Transverse colon (tissue), 4 donors: Measurements from ENCODE around the gene RNF168. TPM values are rescaled to one million over a fixed set of nuclear protein-coding genes. Genes with fewer than 3 reads are reported as not detected.

Experiments
- DNase-seq: peaks from one replicate; pipeline ENCODE4 v3.0.0-alpha.2; 2019
- H3K27ac ChIP-seq, 4 donors: fragments of 200-600 bp; sonication (generic); 2 replicates each; pipeline ENCODE4 v1.5.1; 2016 to 2018; ENCODE audit warnings: inconsistent platforms in 4 of 4
- H3K27me3 ChIP-seq: fragments of 200-600 bp; sonication (generic); 2 replicates; pipeline ENCODE4 v1.5.1; 2017; ENCODE audit warnings: inconsistent platforms
- H3K36me3 ChIP-seq, 4 donors: fragments of 200-600 bp; sonication (generic); 2 replicates each; pipeline ENCODE4 v1.5.1; 2017 to 2019; ENCODE audit warnings: inconsistent platforms in 4 of 4
- H3K4me1 ChIP-seq, 4 donors: fragments of 200-600 bp; sonication (generic); 2 replicates each; pipeline ENCODE4 v1.5.1; 2017 to 2020; ENCODE audit warnings: inconsistent platforms in 4 of 4
- H3K4me3 ChIP-seq, 4 donors: fragments of 200-600 bp; sonication (generic); 1 replicate in 1 of 4; 2 replicates in 3 of 4; pipeline versions ENCODE4 v1.5.1 to v1.6.1; 2017 to 2019; ENCODE audit warnings: inconsistent platforms in 4 of 4
- H3K9me3 ChIP-seq, 2 donors: fragments of 200-600 bp; sonication (generic); 2 replicates each; pipeline ENCODE4 v1.5.1; 2017 to 2019; ENCODE audit warnings: inconsistent platforms in 2 of 2
- EP300 ChIP-seq: sonication (generic); formaldehyde crosslinking; IDR thresholded peaks from one replicate; pipeline ENCODE4 v1.6.1; 2017; ENCODE audit warnings: antibody characterized with exemption, low read depth
- POLR2A ChIP-seq: fragments of 450-650 bp; IDR thresholded peaks from one replicate; pipeline ENCODE4 v1.6.1; 2016; ENCODE audit warnings: antibody characterized with exemption, mild to moderate bottlenecking, moderate library complexity
- POLR2AphosphoS5 ChIP-seq, 3 donors: sonication (generic); formaldehyde crosslinking; IDR thresholded peaks; one replicate each; pipeline ENCODE4 v1.6.1; 2016; ENCODE audit warnings: antibody characterized with exemption in 3 of 3
- WGBS, 2 donors: methylation state at CpG; one replicate each; pipeline ENCODE4 v1.1.5; 2018; ENCODE audit warnings: low coverage in 1 of 2; 5-methylcytosine and 5-hydroxymethylcytosine counted together
- in situ Hi-C, 4 donors: fragments of 200-750 bp; cut with MboI; loops; one replicate each; pipeline versions ENCODE4 v1.15.0 to v1.15.1; 2017; ENCODE audit warnings: low sequenced_read_pairs in 3 of 4, low pct_ligation_motif_present in 1 of 4, low pct_unique_long_range_greater_than_20kb in 1 of 4
- intact Hi-C: fragments of 100-400 bp; cut with DNase I; formaldehyde crosslinking; loops from one replicate; pipeline ENCODE4 v1.15.1; 2023; ENCODE audit warnings: low total_unique reads
- total RNA-seq, 4 donors: library from RNA; depleted of rRNA; stranded (reverse); fragments of >200 nt; gene quantifications; one replicate each; pipeline ENCODE4 v1.1.0, GENCODE V29; 2016
- TF ChIP-seq, protein P1 (sequence below), 5 experiments: fragments of 200-600 bp in 3 of 5; fragments of 450-650 bp in 2 of 5; sonication (generic) in 3 of 5; IDR thresholded peaks; 1 replicate in 2 of 5; 2 replicates in 3 of 5; pipeline ENCODE4 v1.5.1; 2016 to 2017; ENCODE audit warnings: antibody characterized with exemption in 5 of 5, inconsistent platforms in 3 of 5, mild to moderate bottlenecking in 2 of 5, moderate library complexity in 1 of 5

Gene RNF168
- total RNA-seq, 4 donors from 2014 or later: 17.3 to 221 (median 19.5) TPM

DNA sequence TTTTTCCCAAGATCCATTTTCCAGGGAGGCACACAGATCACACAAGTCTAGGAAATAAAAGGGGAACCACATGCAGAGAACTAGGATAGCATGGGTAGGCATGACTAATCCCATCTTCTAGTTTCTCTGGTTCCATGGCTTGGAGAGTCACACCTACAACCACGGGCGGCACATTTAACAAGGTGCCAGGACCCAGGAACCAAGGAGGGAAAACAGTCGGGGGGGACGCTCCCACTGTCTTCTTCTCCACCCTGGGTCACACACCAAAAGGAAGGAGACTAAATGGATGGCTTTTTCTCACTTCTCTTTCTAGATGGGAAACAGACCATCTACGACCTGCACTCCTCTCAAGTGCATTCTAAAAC, 16.1 kb upstream of the RNF168 start:
- Histone ChIP-seq H3K27me3 (no peaks in the 10 kb centered on the region), H3K9me3 (peaks cover 27 to 28% of the 10 kb centered on the region in 2 donors), H3K27ac (no peak overlapping the region), H3K36me3 (no peaks in the 10 kb centered on the region), H3K4me1 (no peaks in the 10 kb centered on the region), H3K4me3 (no peak overlapping the region)
- in situ Hi-C loops: loop anchor here (5.0 to 25.0 kb wide), 3 partner anchors 257 to 265 kb away; no protein-coding TSS in a partner anchor
- TF ChIP-seq POLR2AphosphoS5 (IDR thresholded peaks at IDR 0.05): no peak
- TF ChIP-seq POLR2A: no peak
- TF ChIP-seq EP300: no peak
- TF ChIP-seq, protein P1, sequence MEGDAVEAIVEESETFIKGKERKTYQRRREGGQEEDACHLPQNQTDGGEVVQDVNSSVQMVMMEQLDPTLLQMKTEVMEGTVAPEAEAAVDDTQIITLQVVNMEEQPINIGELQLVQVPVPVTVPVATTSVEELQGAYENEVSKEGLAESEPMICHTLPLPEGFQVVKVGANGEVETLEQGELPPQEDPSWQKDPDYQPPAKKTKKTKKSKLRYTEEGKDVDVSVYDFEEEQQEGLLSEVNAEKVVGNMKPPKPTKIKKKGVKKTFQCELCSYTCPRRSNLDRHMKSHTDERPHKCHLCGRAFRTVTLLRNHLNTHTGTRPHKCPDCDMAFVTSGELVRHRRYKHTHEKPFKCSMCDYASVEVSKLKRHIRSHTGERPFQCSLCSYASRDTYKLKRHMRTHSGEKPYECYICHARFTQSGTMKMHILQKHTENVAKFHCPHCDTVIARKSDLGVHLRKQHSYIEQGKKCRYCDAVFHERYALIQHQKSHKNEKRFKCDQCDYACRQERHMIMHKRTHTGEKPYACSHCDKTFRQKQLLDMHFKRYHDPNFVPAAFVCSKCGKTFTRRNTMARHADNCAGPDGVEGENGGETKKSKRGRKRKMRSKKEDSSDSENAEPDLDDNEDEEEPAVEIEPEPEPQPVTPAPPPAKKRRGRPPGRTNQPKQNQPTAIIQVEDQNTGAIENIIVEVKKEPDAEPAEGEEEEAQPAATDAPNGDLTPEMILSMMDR (IDR thresholded peaks at IDR 0.05): no peak
- intact Hi-C loops: loop anchor here (5.0 kb wide), 1 partner anchor 262 kb away; no protein-coding TSS in a partner anchor
- no peak for DNase-seq
- WGBS, 2 donors: 80 to 83% methylated on average over 1 to 5 of the region's 5 CpGs

DNA sequence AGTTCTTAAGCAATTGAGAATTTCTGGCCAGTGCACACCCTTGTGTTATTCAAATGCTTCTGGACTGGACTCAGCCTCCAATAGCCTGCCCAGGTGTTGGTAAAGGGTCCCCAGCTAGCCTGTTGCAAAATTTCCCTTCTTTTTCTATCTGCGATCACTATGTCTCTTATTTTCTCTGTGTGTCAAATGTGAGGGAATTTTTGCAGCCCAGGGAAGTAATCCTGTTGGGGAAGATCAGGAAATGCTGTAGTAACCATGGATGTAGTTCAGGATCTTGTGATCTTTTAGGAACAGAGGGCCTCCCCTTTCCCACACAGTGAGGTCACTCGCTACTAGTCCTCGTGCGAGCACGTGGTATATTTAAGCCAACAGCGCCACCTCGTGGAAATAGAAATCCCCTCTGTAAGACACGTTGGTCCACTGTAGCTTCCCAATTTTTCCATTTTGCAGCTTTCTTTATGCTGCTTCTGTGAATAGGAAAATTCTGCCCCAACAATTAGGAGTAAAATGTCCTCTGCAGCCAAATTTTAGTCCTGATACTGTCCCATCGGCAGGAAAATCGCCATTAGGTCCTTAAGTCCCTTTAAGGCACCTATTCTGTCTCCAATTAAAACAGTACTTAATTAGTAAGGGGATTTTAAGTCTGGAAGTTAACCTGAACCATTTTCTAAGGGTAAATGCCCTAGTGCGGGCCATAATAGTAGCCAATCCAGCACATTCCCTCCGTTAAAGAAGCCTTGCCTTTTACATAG, 15.6 kb upstream of the RNF168 start:
- no peaks in the 10 kb centered on the region for H3K4me1 ChIP-seq
- WGBS, 2 donors: 28 to 44% methylated on average over 9 to 12 of the region's 12 CpGs
- intact Hi-C loops: loop anchor here (5.0 kb wide), 1 partner anchor 262 kb away; no protein-coding TSS in a partner anchor
- peak; percentile 60 for DNase-seq
- in situ Hi-C loops: loop anchor here in 3 of 4 donors (5.0 to 25.0 kb wide), 2 partner anchors 257 to 262 kb away; no protein-coding TSS in a partner anchor
- no peak overlapping the region for H3K27ac ChIP-seq
- no peak for TF ChIP-seq EP300
- no peak for TF ChIP-seq POLR2AphosphoS5 (IDR thresholded peaks at IDR 0.05)
- TF ChIP-seq POLR2A: no peak
- TF ChIP-seq, protein P1 (IDR thresholded peaks at IDR 0.05): peak; percentile 45 to 59 (median 53)
- H3K27me3 ChIP-seq: no peaks in the 10 kb centered on the region
- no peak overlapping the region for H3K4me3 ChIP-seq
- peaks cover 27 to 28% of the 10 kb centered on the region in 2 donors for H3K9me3 ChIP-seq
- H3K36me3 ChIP-seq: no peaks in the 10 kb centered on the region

DNA sequence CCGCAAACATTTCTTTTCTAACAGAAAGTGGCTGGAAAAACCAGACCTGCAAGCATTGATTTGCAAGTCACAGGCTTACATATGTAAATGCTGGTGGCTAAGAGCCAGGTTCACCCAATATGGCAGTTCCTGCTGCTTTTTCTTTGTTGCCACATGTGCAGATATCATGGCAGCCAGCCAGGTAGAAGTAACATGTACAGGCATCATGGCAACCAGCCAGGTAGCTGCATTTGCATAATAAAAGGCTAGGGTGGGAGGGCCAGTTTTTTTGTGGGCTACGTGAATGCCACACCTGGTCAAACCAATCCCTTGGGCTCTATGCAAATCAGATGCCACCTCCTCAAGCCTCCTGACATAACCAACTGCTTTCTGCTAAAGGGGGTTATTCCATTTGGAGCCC, 14.4 kb upstream of the RNF168 start:
- DNase-seq: no peak
- Histone ChIP-seq H3K4me1 (no peaks in the 10 kb centered on the region), H3K27ac (no peak overlapping the region), H3K27me3 (no peaks in the 10 kb centered on the region), H3K9me3 (peaks cover 27 to 28% of the 10 kb centered on the region in 2 donors), H3K4me3 (no peak overlapping the region), H3K36me3 (no peaks in the 10 kb centered on the region)
- TF ChIP-seq POLR2AphosphoS5 (IDR thresholded peaks at IDR 0.05): no peak
- TF ChIP-seq, protein P1 (IDR thresholded peaks at IDR 0.05): no peak
- TF ChIP-seq EP300: no peak
- no peak for TF ChIP-seq POLR2A
- intact Hi-C loops (loop anchor here (5.0 kb wide), 1 partner anchor 261 kb away; no protein-coding TSS in a partner anchor), in situ Hi-C loops (loop anchor here in 3 of 4 donors (5.0 to 25.0 kb wide), 2 partner anchors 256 to 261 kb away; no protein-coding TSS in a partner anchor)
- WGBS, 2 donors: 78 to 79% methylated on average over 2 of the region's 2 CpGs

- 68 to 88% methylated on average over 2 of the region's 2 CpGs for WGBS, 2 donors
- DNase-seq: no peak
- Histone ChIP-seq H3K4me1 (no peaks in the 10 kb centered on the region), H3K36me3 (no peaks in the 10 kb centered on the region), H3K4me3 (no peak overlapping the region), H3K27me3 (no peaks in the 10 kb centered on the region), H3K27ac (no peak overlapping the region), H3K9me3 (peaks cover 27 to 28% of the 10 kb centered on the region in 2 donors)
- TF ChIP-seq, protein P1 (IDR thresholded peaks at IDR 0.05): no peak
- intact Hi-C loops: loop anchor here (5.0 kb wide), 1 partner anchor 260 kb away; no protein-coding TSS in a partner anchor
- in situ Hi-C loops: loop anchor here in 3 of 4 donors (5.0 to 25.0 kb wide), 2 partner anchors 255 to 260 kb away; no protein-coding TSS in a partner anchor
Observed at GRCh38 chr3:196517162-196517800, 13.7 kb upstream of the RNF168 start.
